OCI-M2 (cell line): ENCODE results near the gene FRMD1.

ENCODE experiments used
- DNase-seq: peaks from one replicate; lab custom pipeline; 2025; ENCODE audit not compliant: unreplicated experiment; lab: John Stamatoyannopoulos, UW

Gene FRMD1

GRCh38 chr6:168011291-168011690 is 67.7 kb downstream of the FRMD1 start:
- no peak for DNase-seq

DNA sequence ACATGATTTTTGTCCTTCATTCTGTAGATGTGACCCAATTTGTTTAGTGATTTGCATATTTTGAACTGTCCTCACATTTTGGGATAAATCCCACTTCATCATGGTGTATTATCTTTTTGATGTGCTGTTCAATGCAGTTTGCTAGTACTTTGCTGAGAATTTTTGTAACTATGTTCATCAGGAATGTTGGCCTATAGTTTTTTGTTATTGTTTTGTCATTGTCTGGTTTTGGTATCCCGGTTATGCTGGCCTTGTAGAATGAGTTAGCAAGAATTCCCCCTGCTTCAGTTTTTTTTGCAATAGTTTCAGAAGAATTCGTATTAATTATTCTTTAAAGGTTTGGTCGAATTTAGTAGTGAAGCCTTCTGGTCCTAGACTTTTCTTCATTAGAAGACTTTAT is 69.7 kb downstream of the FRMD1 start:
- no peak for DNase-seq

DNA sequence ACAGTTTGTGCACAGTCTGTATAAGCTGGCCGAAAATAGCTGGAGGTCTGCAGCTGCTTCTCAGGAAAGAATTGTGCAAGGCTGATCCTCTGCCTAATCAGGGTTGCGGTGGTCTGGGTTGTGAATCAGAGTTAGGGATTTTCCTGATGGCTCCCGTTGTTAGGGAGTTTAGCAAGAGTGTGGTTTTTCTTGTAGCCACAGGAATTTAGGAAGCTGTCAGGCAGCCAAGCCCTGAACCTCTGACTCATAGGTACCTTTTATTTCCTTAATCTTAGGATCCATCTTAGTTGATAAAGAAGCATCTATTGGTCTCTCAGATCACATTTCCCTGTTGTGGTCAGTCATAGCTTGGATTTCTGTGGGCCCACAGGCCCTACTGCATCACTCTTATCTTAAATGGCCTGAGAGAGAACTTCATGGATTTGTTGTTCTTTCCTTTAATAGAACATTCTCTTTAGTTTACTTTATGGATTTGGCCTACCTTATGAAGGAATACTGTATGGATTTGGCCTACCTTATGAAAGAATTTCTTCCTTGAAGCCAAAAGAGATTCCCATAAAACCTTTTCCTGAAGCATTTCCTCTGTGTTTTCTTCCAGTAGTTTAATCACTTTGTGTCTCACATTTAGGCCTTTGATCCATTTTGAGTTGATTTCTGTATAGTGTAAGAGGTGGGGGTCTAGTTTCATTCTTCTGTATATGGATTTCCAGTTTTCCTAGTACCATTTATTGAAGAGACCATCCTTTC is 71.2 kb downstream of the FRMD1 start:
- no peak for DNase-seq

- DNase-seq, result no peak
Measured at GRCh38 chr6:168005796-168006195, 73.2 kb downstream of the FRMD1 start.

- DNase-seq, result no peak
Measured at GRCh38 chr6:168004945-168005344, 74.1 kb downstream of the FRMD1 start.

DNA sequence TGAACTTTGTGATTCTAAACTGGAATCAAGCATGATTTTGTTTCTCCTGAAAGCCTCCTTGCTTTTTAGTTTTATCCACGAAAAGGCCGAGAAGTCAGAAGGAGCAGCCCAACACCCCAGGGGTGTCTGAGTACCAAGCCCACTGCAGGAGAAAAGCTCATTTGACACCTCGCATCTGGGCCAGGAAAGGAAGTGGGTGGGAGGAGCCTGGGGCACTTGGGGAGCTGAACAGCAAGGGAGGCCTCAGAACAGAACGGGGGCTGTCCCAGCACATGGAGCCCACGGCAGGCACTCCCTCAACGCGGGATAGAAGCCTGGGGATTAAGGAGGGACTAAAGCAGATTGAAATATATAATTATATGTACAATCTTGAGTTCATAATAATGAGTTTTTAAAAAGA is 75.0 kb downstream of the FRMD1 start:
- DNase-seq, result no peak
